EH (cell line): ENCODE data around the gene MKRN1.
"Not testable (repeated sequence)": the region's sequence is repeated elsewhere in the genome, so short reads cannot be mapped to it uniquely, and the experiment has no call there.

Source experiments
- DNase-seq: peaks from one replicate; pipeline ENCODE4 v3.0.0-alpha.2; 2015; ENCODE audit warnings: low read depth

MKRN1 gene

DNA sequence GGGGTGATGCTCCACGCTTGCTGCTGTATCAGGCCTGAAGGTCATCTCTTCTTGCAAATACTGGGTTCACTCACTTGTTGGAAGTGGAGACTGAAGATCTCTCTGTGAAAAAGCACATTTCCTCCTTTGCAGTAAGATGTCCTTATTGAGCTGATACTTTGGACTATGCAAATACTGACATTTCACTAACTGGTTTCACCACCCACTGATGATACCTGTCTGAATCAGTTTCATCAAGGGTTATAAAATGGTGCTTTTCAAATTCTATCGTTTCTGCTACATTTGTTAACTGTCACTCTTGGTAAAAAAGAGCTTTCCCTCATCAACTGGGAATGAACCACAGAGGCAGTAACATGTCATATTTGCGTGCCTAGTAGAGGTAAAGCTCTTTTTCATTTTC is 39.9 kb downstream of the MKRN1 start:
- no peak for DNase-seq

DNA sequence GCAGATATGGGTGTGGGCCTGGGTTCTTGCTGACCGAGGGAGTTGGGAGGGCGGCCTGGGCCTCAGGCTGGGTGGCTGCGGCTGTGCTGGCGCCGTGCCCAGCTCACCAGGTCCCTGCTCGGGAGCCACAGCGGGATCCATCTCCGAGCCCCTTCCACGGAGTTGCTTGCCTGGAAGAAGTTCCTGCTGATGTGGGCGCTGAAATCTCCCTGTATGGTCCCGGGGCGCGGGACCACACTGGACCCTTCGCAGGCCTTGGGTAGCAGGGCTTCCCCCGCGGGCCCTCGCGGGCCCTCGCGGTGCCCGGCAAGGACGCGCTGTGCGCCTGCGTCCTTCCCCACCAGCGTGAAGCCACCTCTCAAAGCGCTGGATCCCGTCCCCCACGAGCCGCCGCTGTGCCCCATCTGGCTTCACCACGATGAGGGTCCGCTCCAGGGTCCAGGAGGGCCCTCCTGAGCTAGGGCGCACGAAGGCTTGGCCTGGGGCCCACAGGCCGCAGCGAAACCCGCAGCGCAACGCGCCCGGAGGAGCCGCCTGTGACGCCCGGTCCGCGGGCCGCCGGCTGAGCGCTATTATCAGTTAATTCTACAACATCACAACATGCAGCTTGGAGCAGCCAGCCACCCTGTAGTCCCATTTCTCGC is 43.9 kb downstream of the MKRN1 start:
- DNase-seq, result no peak

DNA sequence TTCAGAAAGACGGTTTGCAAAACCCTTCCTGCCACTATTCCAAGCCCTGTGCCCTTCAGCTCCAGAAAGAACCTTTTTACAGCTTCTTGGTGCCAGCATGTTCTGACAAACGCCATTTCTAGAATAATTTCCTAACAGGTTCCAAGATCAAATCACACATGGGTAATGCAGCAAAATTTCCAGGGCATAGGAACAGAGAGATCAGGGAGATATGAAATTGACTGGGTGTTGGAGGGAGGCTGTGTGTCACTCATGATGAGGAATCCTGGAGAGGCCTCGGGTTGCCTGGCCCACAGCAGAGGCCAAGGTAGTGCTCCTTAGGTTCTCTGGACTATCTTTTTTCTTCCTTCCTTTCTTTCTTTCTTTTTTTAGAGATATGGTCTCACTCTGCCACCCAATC is 45.9 kb downstream of the MKRN1 start:
- DNase-seq, result no peak

DNA sequence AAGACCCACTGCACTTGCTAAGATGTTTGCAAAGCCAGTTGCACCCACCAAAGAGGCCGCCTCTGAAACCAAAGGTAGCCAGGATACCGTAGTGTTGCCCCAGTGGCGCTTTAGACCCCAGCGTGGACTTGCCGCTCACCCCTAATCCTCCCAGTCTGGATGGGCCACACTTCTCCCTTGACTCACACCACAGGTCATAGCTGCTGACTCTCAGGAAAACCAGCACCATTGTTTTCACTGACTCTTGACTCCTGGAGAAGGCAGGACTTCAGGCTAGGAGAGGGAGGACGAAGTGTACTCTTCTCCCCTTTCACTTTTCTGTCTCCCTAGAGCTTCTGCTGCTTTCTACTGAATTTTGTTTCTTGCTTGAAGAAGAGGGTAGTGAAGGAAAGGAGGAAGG is 53.2 kb downstream of the MKRN1 start:
- no peak for DNase-seq

DNA sequence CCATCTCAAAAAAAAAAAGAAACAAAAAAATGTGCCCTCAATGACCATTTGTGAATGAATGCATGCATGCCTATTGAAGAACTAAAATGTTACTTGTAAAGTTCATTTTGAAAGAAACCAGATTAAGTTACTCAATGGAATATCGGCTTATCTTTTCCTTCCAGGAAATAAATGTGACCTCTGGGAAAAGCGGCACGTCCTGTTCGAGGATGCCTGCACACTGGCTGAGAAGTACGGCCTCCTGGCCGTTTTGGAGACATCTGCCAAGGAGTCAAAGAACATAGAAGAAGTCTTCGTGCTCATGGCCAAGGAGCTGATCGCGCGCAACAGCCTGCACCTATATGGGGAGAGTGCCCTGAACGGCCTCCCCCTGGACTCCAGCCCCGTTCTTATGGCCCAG is 53.6 kb downstream of the MKRN1 start:
- no peak for DNase-seq

DNA sequence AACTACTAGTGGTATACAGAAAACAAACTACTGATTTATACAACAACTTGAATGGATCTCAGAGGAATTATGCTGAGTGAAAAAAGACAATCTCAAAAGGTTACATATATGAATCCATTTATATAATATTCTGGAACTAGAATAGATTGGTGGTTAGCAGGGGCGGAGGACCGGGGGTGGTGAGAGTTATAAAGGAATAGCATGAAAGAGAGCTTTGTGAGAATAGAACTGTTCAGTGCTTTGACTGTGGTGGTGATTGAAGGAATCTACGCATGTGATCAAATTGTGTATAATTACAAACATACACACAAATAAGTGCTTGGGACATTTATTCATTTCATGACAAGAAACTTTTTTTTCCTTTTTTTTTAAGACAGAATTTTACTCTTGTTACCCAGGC is 55.8 kb downstream of the MKRN1 start:
- DNase-seq, result no peak

DNA sequence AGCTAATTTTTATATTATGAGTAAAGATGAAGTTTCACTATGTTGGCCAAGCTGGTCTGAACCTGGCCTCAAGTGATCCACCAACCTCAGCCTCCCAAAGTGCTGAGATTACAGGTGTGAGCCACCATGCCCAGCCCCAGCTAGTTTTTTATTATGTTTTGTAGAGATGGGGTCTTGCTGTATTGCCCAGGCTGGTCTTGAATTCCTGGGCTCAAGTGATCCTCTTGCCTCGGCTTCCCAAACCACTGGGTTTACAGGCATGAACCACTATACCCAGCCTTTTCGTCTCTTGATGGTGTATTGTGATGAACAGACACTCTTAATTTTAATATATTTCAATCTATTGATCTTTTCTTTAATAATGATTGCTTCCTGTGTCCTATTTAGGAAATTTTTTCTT is 57.8 kb downstream of the MKRN1 start:
- DNase-seq, result no peak

DNA sequence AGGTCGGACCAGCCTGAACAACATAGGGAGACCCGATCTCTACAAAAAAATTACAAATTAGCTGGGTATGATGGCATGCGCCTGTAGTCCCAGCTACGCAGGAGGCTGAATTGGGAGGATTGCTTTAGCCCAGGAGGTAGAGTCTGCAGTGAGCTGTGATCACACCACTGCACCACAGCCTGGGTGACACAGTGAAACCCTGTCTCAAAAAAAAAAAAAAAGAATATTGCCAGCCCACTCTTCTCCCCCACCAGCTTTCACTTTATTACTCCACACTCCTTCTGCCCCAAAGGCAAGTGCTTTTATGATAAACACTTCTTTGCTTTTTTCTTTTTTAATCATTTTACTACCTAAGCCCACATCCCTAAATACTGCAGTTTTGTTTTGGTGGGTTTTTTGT is 60.7 kb downstream of the MKRN1 start:
- DNase-seq, result no peak

DNA sequence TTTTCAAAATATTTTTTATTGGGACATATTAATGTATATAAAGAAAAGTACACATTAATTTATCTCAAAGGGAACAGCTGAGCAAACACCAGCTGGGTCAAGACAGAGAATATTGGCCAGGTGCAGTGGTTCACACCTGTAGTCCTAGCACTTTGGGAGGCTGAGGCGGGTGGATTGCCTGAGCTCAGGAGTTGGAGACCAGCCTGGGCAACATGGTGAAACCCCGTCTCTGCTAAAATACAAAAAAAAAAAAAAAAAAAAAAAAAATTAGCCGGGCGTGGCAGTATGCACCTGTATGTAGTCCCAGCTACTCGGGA is 61.2 kb downstream of the MKRN1 start:
- DNase-seq, result not testable (repeated sequence)

DNA sequence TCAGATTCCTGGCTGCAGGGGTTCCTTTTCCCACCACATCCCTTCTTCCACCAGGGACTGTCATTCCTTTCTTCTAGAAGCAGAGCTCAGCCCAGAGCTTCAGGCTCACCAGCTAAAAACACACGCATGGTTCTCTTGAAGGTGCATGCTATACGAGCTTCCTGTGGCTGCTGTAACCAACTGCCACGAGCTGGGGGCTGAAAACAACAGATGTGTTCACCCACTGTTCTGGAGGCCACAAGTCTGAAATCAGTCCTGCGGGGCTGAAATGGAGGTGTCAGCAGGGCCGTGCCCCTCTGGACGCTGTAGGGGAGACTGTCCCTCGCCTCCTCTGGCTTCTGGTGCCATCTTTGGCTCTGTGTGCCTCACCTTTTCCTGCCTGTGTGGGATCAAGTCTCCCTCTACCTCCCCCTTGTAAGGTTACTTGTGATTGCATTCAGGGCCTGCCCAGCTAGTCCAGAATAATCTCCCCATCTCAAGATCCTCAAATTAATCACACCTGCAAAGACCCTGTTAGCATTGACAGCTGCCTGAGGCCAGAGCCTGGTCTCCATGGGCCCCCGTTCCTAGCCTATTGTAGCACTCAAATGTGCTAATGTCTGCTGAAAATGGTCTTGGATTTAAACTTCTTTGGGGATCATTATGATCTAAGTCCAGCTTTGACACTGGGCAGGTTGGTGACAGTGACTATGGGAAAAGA is 61.7 kb downstream of the MKRN1 start:
- DNase-seq, result no peak

DNA sequence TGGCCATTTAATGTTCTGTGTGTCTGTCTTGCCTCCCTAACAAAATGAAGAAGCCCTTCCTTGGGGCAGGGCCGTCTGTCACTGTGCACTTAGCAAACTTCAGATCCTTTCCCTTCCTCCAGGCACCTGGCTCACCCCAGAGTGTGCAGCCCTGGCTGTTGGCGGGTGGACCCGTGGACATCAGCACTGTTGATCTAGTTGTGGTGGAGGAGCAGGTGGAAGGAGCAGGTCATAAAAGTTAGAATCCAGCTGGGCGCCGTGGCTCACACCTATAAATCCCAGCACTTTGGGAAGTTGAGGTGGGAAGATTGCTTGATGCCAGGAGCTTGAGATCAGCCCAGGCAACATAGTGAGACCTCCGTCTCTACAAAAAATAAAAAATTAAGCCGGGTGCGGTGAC is 62.7 kb downstream of the MKRN1 start:
- no peak for DNase-seq

DNA sequence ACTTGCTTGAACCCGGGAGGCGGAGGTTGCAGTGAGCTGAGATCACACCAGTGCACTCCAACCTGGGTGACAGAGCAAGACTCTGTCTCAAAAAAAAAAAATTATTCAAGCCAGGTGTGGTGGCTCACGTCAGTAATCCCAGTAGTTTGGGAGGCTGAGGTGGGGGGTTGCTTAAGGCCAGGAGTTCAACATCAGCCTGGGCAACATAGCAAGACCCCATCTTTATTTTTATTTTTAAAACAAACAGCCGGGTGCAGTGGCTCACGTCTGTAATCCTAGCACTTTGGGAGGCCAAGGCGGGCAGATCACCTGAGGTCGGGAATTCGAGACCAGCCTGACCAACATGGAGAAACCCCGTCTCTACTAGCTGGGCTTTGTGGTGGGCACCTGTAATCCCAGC is 63.5 kb downstream of the MKRN1 start:
- not testable (repeated sequence) for DNase-seq

DNA sequence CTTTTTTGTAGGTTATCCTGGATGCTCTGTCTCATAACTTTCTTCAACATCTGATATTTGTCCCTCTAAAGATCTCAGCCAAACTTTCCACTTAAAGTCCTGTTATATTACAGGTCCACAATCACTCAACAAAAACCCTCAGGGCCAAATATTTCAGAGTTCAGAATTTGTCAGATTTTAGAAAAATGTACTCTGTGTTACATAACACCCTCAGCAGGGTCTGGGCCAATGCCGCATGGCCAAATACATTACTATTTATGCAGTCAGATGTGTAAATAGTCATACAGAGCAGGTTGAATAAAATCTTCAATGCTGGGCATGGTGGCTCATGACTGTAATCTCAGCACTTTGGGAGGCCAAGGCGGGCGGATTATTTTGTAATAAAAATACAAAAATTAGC is 63.9 kb downstream of the MKRN1 start:
- no peak for DNase-seq

DNA sequence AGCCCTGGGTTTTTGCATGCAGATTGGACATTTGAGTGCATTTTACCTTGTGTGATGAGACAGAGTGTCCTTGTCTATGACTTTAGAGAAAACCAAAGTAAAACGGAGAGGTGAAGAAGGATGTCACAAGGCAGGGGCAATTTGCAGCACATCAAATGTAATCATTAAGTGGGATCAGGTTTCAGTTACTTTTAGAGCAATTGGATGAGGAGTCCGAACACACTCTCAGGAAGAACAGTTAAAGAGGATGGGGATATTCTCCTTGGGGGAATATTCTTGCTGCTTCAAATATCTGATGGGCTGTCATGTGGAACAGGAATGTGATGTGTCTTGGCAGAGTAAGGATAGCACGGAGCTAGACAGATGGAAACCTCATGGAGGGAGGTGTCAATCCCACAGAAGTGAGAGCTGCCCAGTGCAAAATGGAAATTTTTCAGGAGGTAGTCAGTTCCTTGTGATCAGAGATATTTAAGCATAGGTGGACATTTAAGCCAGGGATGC is 74.7 kb downstream of the MKRN1 start:
- no peak for DNase-seq

DNA sequence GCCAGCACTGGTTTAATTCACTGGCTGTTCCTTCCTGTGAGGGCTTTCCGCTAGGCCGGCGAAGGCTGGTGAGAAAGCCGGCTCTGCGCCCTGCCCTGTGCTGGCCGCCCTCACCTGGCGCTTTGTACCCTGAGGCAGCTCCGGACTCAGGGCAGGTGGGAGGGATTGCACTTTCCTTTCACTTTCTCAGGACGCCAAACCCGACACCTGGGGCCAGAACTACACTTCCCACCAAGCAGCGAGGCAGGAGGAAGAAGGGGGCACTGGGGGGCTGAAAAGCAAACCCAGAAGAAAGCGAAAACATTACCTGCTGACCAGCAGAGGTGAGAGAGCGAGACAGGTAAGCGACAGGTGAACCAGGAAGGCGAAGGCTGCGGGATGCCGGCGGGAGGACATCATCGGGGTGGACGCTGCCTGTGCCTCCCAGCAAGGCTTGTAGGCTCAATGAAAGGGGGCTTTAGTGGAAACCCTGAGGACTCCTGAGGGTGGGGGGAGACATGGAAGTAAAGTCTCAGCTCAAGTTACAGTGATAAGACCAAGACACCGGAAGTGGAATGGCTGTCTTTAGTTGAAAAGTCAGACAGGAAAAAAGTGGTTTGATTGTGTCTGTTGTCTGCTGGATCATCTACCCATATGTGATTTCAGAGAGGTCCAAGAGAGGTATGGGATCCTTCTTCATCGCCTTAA is 75.3 kb downstream of the MKRN1 start, which contains the start of gene RAB19:
Gene RAB19 (plus strand): TSS at position 181 of the 687 bp plus-strand sequence. CDS start 3,589 bp downstream, outside the sequence.
- no peak for DNase-seq
